Activated CD4-positive, CD25-positive, alpha-beta regulatory T cell (primary cell): ENCODE results near the gene VWA8.
"Not testable (repeated sequence)": the region's sequence is repeated elsewhere in the genome, so short reads cannot be mapped to it uniquely, and the experiment has no call there.

ENCODE experiments used
- DNase-seq, 4 experiments: peaks; one replicate each; lab custom pipeline; 2025; lab: John Stamatoyannopoulos, UW

VWA8 gene

DNA sequence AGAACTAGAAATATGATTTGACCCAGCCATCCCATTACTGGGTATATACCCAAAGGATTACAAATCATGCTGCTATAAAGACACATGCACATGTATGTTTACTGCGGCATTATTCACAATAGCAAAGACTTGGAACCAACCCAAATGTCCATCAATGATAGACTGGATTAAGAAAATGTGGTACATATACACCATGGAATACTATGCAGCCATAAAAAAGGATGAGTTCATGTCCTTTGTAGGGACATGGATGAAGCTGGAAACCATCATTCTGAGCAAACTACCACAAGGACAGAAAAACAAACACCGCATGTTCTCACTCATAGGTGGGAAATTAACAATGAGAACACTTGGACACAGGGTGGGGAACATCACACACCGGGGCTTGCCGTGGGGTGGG, 38.0 kb downstream of the VWA8 start:
- DNase-seq: not testable (repeated sequence)

DNA sequence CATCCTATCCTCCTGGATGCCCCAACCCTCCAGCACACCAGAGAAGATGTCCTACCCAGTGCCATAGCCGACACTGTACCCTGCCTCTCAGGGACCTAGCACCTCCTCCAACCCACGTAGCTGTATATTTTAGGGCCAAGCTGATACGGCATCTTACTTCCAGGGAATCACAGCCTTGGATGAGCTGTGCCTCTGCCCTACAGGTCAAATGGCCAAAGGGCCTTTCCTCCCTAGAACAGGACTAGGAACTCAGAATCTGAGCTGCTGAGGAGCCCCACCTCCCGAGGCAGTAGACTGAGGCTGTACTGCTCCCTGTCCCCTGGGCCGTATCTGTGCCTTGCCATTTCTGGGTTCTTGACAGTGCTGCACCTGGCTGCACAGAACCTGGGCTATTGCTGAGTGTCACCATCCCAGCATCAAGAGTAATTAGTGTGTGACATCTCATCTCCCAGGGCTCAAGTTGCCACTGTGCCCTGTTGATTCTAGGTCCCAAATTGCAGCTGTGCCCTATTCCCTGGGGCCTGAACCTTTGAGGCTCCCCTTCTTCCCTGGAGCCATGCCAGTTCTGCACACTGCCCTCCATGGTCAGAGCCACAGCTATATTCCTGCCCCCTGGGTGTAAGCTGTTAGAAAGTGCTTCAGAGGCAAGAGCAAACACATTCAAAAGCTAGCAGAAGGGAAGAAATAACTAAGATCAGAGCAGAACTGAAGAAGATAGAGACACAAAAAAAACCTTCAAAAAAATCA, 41.0 kb downstream of the VWA8 start:
- DNase-seq: no peak

DNA sequence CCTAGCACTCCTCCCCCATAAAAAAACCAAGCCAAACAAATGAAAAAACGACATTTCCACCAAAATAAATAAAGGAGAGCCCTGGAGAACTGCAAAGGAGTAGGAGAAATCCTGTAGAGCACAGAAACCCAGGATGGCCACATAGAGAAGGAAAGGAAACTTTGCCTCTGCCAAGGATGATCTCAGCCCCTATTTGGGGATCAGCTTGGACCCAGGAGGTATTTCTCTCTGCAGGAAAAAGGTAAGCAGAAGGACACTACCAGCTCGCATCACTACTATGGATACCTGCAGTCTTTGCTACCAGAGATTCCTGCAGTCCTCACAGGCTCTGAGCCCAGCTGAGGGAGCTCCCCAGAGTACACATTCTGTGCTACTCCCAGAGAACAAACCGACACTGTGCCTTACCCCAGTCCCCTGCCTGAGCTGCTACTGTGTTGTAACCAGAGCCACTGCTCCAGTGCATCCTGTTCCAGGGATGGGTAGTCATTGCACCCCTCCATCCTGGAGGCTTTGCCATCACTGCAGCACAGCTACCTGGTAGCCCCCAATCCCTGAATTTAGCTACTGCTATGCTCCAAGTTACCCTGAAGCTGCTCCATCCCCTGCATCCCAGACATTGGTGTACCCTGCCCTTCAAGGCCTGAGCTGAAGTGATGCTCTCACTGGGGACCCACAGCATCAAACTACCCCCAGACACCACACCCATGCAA, 41.7 kb downstream of the VWA8 start:
- no peak for DNase-seq

- no peak for DNase-seq
Observed at GRCh38 chr13:41917641-41918040, 43.3 kb downstream of the VWA8 start.

GRCh38 chr13:41916173-41916954, 44.5 kb downstream of the VWA8 start:
- DNase-seq: no peak

- DNase-seq: no peak
Observed at GRCh38 chr13:41915081-41915480, 45.8 kb downstream of the VWA8 start.

DNA sequence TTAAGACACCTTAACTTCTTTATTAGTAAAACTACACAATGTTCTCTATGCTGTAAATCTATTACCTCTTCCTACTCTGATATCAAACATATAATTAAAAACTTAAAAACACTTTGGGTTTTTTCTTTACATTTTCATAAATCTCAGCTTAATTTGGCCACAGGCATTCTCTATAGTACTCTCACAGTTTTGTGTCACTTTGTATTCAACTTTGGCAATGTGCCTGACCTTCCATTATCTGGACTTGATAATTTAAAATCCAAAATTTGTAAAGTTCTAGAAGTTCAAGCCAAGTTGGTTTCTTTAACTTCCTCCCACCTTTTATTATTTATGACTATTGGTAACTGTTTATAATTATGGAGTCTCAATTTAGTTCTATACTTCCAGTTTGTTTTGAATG, 46.4 kb downstream of the VWA8 start:
- DNase-seq: no peak

- DNase-seq: no peak
Observed at GRCh38 chr13:41909506-41909905, 51.4 kb downstream of the VWA8 start.

DNA sequence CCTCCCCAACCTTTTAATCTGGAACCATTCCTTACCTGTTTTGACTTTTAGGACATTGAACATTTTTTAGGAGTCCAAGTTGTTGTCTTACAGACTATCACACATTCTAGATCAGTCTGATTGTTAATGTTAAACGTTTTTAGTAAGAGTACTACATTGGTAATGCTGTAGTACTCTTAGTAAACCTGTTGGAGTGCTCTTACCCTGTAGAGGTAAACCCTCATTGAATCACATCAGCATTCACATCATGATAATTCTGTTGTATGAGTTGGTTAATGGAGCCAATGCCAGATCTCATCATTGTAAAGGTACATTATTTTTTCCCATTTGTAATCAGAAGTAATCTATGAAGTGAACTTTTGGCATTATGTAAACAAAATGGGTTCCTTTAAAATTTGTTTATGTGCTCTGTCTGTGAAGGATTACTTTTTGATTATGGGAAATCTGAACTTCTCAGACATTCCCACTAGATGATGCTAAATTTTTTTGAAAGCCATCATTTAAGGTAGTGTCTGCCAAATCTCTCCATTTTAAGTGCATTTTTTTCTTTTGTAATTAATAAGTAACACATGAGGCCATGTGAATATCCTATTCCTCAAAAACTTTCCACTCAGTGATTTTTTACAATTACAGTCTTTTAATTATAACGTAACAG, 55.2 kb downstream of the VWA8 start:
- no peak for DNase-seq

GRCh38 chr13:41900918-41901317, 60.0 kb downstream of the VWA8 start:
- no peak for DNase-seq

GRCh38 chr13:41898411-41898810, 62.5 kb downstream of the VWA8 start:
- DNase-seq: not testable (repeated sequence)

DNA sequence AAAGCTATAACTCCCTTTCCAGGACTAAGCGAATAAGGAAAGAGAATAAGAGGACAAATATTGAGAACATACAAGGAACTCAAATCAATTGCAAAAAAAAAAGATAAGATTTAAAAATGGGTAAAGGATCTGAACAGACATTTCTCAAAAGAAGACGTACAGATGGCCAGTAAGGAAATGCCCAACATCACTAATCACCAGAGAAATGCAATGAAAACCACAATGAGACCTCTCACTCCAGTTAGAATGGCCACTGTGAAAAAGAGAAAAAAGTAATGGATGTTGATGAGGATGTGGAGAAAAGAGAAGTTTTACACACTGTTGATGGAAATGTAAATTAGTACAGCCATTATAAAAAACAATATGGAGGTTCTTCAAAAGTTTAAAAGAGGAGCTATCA, 63.8 kb downstream of the VWA8 start:
- no peak for DNase-seq

GRCh38 chr13:41895478-41895877, 65.4 kb downstream of the VWA8 start:
- no peak for DNase-seq

GRCh38 chr13:41891119-41891518, 69.8 kb downstream of the VWA8 start:
- no peak for DNase-seq

DNA sequence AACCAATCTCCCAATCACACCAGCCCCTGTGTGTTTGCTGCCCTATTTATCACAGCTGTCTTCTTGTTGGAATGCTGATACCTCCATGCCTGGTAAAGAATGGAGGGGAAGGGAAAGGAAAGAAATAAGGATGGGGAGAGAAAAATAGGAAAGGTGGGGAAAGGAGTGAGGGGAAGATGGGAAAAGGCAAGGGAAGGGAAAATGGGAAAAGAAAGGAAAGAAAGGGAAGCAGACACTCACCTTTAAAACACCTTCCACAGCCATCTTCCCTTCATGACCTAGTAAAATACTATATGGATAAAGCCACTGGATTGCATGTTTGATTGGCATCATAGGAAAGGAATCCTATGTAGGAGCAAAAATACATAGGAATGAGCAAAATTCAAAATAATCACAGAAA, 77.8 kb downstream of the VWA8 start:
- no peak for DNase-seq

DNA sequence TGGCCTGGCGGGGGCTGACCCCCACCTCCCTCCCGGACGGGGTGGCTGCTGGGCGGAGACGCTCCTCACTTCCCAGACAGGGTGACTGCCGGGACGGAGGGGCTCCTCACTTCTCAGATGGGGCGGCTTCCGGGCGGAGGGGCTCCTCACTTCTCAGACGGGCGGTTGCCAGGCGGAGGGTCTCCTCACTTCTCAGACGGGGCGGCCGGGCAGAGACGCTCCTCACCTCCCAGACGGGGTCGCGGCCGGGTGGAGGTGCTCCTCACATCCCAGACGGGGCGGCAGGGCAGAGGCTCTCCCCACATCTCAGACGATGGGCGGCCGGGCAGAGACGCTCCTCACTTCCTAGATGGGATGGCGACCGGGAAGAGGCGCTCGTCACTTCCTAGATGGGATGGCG, 79.0 kb downstream of the VWA8 start:
- DNase-seq: not testable (repeated sequence)

- DNase-seq: no peak
Observed at GRCh38 chr13:41880966-41881365, 79.9 kb downstream of the VWA8 start.

DNA sequence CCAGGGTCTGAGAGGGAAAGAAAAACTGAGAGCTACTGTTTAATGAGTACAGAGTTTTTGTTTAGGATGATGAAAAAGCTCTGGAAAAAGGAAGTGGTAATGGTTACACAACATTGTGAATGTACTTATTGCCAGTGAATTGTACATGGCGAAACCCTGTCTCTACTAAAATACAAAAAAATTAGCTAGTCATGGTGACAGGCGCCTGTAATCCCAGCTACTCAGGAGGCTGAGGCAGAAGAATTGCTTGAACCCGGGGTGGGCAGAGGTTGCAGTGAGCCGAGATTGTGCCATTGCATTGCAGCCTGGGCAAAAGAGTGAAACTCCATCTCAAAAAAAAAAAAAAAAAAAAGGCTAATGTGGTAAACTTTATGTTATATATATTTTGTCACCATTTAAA, 96.3 kb downstream of the VWA8 start:
- DNase-seq: no peak

DNA sequence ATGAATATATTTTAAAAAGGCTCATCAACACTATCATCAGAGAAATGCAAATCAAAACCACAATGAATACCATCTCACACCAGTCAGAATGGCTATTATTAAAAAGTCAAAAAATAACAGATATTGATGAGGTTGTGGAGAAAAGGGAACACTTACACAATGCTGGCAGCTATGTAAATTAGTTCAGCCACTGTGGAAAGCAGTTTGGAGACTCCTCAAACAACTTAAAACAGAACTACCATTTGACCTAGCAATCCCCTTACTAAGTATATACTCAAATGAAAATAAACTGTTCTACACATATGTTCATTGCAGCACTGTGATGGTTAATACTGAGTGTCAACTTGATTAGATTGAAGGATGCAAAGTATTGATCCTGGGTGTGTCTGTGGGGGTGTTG, 98.2 kb downstream of the VWA8 start:
- DNase-seq: not testable (repeated sequence)

GRCh38 chr13:41859565-41859964, 101.3 kb downstream of the VWA8 start:
- DNase-seq: no peak

DNA sequence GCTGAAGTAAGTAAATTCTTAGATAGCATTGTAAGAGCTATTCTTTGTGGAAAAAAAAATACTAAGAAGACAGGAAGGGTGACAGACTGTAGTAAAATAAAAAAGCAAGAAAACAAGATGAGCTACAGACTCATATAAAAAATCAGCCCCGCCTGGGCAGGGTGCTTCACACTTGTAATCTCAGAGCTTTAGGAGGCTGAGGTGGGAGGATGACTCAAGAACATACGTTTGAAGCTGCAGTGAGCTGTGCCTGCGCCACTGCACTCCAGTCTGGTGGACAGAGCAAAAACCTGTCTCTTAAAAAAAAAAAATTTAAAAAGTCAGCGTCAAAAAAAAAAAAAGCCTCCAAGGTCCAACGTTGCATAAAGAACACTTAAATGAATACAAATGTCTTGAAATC, 102.1 kb downstream of the VWA8 start:
- no peak for DNase-seq

DNA sequence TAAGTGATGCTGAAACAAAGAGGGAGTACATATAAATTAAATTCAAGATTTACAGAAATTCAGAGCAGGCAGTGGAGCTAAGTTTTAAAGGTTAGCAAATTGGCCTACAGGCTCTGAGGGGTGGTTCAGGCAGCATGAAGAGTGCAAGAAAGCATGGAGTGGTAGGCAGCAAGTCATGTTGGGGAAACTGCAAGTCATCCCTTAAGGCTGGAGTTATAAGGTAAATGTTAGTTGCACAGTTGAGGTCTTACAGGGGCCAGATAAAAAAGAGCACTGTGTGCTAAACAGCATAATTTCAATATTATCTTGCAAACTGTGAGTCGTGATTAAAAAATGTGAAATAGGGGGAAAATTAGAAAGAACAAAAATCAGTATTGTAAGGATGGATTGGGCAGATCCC, 106.2 kb downstream of the VWA8 start:
- DNase-seq: no peak
